NCI-H1436 (cell line): ENCODE data around the gene TRIM65.
"Not testable (repeated sequence)": the region's sequence is repeated elsewhere in the genome, so short reads cannot be mapped to it uniquely, and the experiment has no call there.

ENCODE experiments used
- DNase-seq: peaks from one replicate; lab custom pipeline; 2025; lab: John Stamatoyannopoulos, UW

TRIM65 gene

DNA sequence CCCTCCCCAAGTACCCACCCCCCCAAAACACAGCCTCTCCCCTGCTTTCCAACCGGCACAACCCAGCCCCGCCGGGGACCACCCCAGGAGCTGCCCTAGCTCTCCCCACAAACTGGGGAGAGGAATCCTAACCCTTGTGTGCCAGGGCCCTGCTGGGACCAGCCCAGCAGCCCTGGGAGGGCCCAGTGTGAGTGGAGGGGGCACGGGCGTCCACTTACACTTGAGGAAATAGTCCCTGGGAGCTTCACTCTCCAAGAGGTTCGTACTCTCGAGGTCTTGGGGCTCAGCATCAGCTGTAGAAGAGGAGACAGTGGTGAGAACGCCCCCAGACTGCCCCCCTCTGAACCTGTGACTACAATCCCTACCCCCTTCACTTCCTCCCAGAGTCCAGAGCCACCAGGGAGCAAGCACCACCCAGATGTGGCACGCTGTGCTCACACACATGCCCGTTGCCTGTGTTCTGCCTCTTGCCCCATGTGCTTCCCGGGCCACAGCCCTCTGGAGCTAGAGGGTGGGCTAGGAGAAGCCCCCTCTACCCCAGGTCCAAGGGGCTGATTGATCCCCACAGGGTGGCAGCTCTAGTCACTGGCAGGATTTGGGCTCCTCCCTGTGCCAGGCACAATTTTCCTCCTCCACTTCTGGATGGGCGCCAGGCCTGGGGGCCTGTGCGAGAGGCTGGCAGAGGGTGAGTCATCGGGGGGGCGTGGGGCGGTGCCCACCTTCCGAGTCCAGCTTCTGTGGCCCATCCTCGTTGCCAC lies 21.4 kb downstream of the TRIM65 start:
- peak; percentile 69 for DNase-seq

- no peak for DNase-seq
These were observed 22.2 kb downstream of the TRIM65 start for GRCh38 chr17:75874323-75875181.

GRCh38 chr17:75873587-75874322 lies 23.0 kb downstream of the TRIM65 start:
- DNase-seq, result no peak

- DNase-seq, result no peak
These were observed 24.1 kb downstream of the TRIM65 start for GRCh38 chr17:75872434-75873351.

- not testable (repeated sequence) for DNase-seq
These were observed 26.5 kb downstream of the TRIM65 start for GRCh38 chr17:75870228-75870627.

DNA sequence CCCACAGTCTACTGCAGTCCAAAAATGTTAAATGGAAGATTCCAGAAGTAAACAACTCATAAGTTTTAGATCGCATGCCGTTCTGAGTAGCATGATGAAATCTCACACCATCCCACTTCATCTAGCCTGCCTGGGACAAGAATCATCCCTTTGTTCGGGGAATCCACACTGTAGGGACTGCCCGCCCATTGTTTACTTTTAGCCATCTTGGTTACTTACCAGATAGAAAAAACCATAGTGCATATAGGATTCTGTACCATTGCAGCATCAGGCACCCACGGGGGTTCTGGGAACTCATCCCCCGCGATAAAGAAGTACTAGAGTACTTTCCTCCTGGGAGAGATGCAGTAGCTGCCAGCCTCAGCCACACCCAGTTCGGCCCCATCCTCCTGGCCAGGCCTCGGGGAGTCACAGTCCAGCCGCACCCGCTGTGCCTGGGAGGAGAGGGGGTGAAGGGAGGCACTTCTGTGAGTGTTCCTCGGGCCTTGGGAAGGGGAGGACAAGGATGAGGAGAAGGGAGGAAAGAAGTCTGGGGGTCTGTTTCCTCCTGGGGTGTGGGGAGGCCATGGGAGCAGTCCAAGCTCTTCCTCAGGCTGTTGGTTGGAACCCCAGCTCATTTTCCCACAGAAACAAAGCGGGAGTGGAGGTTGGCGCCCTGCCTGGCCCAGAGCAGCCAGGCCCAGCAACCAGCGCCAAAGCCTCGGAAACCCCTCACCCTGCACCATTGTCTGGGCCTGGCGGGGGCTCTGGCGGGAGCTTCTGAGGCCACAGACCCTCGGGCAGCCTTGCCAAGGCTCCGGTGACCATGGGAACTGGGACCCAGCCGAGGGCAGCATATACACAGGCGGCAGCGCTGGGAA lies 27.2 kb downstream of the TRIM65 start:
- DNase-seq, result no peak

GRCh38 chr17:75868730-75869281 lies 27.9 kb downstream of the TRIM65 start:
- DNase-seq, result not testable (repeated sequence)

GRCh38 chr17:75865404-75866188 lies 31.2 kb downstream of the TRIM65 start:
- not testable (repeated sequence) for DNase-seq

DNA sequence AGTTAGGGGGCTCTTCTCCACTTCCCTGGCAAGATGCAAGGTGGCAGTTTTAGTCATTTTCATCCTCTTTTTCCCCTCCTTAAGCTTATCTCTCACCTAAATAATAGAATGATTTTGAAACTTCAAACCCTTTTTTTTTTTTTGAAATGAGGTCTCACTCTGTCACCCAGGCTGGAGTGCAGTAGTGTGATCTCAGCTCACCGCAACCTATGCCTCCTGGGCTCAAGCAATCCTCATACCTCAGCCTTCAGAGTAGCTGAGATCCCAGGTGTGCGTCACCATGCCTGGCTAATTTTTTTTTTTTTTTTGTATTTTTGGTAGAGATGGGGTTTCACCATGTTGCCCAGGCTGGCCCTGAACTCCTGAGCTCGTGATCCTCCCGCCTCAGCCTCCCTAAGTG lies 31.9 kb downstream of the TRIM65 start:
- not testable (repeated sequence) for DNase-seq

DNA sequence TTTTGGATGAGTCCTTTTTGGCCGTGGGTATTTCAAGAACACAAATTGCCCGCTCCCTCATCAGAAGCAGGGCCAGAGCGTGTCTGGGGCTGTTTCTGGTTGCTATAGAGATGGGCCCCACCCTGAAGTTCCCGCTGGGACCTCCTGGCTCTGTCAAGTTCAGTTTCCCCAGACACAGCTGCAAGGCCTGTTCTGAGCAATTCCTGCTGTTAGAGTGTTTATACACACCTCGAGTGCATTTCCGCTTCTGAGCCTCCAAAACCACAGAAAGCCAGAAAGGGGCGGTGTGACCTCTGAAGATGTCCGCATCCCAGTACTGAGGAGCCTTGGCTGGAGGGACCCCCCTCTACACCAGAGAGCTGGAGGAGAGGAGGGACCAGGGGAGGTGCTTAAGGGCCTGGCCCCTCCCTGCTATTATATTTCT lies 32.3 kb downstream of the TRIM65 start:
- DNase-seq, result no peak

- DNase-seq, result no peak
These were observed 34.8 kb downstream of the TRIM65 start for GRCh38 chr17:75861927-75862317.

DNA sequence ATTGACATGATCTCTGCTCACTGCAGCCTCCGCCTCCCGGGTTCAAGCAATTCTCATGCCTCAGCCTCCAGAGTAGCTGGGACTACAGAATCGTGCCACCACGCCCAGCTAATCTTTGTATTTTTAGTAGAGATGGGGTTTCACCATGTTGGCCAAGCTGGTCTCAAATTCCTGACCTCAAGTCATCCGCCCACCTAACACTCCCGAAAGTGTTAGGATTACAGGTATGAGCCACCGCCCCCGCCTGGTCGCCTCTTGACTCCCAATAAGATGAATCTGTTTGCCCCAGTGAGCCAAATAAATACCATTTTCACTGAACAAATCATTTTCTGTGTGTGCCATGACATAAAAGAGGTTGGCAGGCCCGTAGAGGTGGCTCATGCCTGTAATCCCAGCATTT lies 37.4 kb downstream of the TRIM65 start:
- DNase-seq, result not testable (repeated sequence)

DNA sequence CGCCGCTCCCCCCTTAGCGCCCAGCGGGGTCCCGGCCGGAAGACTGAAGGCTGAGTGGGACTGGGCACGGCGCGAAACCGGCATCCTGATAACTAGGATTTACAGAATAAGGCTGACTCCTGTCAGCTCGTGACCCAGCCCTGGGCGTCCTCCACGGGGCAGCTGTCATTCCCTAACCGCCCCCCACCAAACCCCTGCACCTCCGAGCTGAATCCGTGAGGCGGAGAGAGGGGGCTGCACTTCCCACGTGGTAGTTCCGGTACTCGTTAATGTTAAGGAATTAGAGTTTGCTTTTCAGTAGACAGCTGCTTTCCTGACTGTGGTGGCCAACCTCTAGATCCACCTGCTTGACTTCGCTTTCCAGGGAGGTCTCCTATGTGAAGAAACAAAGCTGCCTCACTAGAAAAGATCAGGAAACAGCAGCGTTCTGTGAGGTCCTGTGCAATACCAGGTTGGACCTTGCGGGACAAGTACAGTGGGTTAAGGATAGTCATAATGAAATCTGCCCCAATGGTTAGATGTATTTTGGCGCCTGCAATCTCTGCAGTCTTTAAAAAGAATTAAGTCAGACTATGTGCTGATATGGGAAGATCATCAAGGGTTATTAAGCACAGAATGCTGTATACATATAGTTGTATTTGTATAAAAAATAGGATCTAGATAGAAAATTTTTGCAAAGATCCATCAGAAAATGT lies 40.5 kb downstream of the TRIM65 start:
- DNase-seq, result no peak

DNA sequence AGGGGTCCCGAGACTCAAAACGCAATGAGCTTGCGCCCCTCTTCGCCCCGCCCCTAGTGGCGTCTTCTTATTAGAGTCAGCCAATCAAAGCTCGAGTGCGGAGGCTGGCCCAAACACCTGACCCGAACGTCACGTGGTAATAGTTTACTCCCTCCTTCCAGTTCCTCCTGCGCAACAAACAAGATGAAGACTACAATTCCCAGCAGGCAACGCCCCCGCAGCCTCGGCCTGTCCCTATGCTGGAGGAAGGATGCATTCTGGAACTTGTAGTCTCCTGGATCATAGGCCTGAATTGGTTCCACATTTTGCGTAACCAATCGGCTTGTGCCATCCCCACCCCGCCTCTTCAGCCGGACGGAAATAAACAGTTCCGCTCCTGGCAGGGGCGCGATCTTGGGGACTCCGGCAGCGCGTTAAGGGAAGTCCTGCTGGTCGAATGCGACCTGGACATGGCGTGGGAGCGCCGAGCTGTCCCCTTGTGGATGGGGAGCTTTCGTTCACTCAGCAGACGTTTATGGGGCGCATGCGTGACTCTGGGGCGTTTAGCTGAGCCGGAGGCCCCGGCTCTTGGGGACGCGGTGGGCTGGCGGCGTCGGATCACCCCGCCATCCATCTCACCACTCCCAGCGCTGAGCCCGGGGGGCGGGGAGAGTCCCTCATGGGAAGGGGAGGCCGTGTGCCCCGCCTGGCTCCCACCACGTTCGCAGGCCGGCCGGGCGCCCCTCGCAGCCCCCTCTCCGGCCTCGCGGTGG lies 41.3 kb downstream of the TRIM65 start, which contains the start of gene WBP2:
Gene WBP2, minus strand, starts transcription at position 26 of the 752 bp plus-strand sequence. CDS start 38 bp downstream, outside the sequence.
- DNase-seq, result peak; percentile 100

DNA sequence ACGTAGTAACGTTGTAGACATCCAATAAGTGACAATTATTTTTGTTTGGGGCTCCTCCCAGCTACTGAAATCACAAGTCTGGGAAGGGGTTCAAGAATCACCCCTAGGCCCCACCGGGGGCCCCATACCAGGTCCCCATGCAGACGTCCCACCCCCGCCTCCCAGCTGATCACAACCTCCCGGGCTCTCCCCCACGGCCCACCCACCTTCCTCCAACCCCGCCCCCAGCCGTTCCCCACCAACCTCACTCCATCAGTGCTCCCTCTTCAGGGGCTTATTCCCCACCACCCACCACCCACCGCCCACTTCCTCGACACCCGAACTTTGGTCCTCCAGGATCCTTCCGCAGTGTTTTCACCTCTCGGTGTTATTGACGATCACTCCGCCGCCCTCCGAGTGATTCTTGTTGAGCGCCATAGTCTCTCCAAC lies 41.9 kb downstream of the TRIM65 start:
- DNase-seq, result no peak

DNA sequence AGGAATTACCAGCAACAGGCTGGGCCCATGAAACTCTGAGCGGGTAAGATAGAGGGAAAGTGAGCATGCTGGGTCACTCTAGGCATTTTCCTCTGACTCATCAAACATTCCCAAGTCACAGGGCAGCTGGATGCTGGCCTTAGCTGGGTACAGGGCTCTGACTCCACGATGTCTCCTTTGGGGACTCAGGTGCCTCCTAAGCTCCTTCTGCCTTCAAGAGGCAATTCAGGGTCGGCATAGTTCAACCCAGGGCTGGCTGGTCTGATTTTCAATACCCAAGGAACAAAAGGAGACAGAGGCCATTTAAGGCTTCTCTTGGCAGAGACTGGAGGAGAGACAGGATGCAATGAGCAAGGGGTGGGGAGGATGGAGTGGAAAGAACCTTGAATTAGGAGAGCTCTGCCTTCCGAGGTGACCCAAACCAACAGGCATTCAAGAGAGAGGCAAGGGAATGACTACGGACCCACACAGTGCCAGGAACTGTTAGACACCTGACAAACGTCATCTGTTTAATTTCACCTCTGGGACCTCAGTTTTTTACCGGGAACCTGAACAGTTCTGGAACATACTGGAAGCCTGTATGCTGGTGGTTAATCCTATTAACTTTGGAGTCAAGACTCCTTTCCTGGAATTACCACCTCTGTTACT lies 42.5 kb downstream of the TRIM65 start:
- DNase-seq, result no peak

GRCh38 chr17:75853433-75853832 lies 43.3 kb downstream of the TRIM65 start:
- no peak for DNase-seq
